Large intestine (tissue), 3 donors: ENCODE data around the gene AGPAT4. TPM values are rescaled to one million over a fixed set of nuclear protein-coding genes. Genes with fewer than 3 reads are reported as not detected.

ENCODE experiments used
- DNase-seq, 2 donors: peaks; one replicate each; pipeline versions ENCODE4 v3.0.0 to v3.0.0-alpha.2; 2013
- H3K27ac ChIP-seq: one replicate; pipeline ENCODE4 v1.5.1; 2013; ENCODE audit warnings: low read length
- H3K27me3 ChIP-seq: 2 replicates; pipeline ENCODE4 v1.6.1; 2013; ENCODE audit warnings: low read length; ENCODE audit not compliant: control insufficient read depth, insufficient read depth
- H3K36me3 ChIP-seq: 2 replicates; pipeline ENCODE4 v1.6.1; 2013; ENCODE audit warnings: low read length; ENCODE audit not compliant: control insufficient read depth, insufficient read depth
- H3K4me1 ChIP-seq: one replicate; pipeline ENCODE4 v1.6.1; 2013; ENCODE audit warnings: low read length; ENCODE audit not compliant: control insufficient read depth, insufficient read depth
- H3K4me3 ChIP-seq: one replicate; pipeline ENCODE4 v1.5.1; 2013; ENCODE audit warnings: low read length
- H3K9me3 ChIP-seq: one replicate; pipeline ENCODE4 v1.6.1; 2013; ENCODE audit warnings: mild to moderate bottlenecking, low read depth, low read length, moderate library complexity; ENCODE audit not compliant: control insufficient read depth
- WGBS: methylation state at CpG from one replicate; pipeline ENCODE4 v1.1.5; 2013; ENCODE audit warnings: low lambda C conversion rate; ENCODE audit not compliant: insufficient coverage; 5-methylcytosine and 5-hydroxymethylcytosine counted together
- polyA plus RNA-seq: library from polyadenylated mRNA; unstranded; fragments of 120-200 nt; gene quantifications from one replicate; pipeline ENCODE4 v1.2.1, GENCODE V29; 2013

The AGPAT4 gene
- polyA plus RNA-seq, 1 donor: 6.8 TPM

- H3K27me3 ChIP-seq: no peaks in the 10 kb centered on the region
- no peaks in the 10 kb centered on the region for H3K36me3 ChIP-seq
- no peak overlapping the region for H3K27ac ChIP-seq
- WGBS: 100% methylated on average over 1 of the region's 13 CpGs
- H3K4me1 ChIP-seq: no peaks in the 10 kb centered on the region
- DNase-seq: no peak
- H3K4me3 ChIP-seq: no peak overlapping the region
- H3K9me3 ChIP-seq: no peaks in the 10 kb centered on the region
Measured at GRCh38 chr6:161256407-161256806, 17.5 kb downstream of the AGPAT4 start.

- DNase-seq: no peak
- no peak overlapping the region for H3K27ac ChIP-seq
- WGBS: 80% methylated on average over 1 of the region's 6 CpGs
- no peaks in the 10 kb centered on the region for H3K9me3 ChIP-seq
- no peaks in the 10 kb centered on the region for H3K36me3 ChIP-seq
- no peaks in the 10 kb centered on the region for H3K4me1 ChIP-seq
- no peaks in the 10 kb centered on the region for H3K27me3 ChIP-seq
- no peak overlapping the region for H3K4me3 ChIP-seq
Measured at GRCh38 chr6:161255518-161255917, 18.3 kb downstream of the AGPAT4 start.

GRCh38 chr6:161254464-161255253, 19.2 kb downstream of the AGPAT4 start:
- no peak overlapping the region for H3K4me3 ChIP-seq
- H3K27ac ChIP-seq: no peak overlapping the region
- no peaks in the 10 kb centered on the region for H3K36me3 ChIP-seq
- no peak for DNase-seq
- WGBS: 88% methylated on average over 6 of the region's 17 CpGs
- no peaks in the 10 kb centered on the region for H3K9me3 ChIP-seq
- no peaks in the 10 kb centered on the region for H3K27me3 ChIP-seq
- H3K4me1 ChIP-seq: no peaks in the 10 kb centered on the region

- no peak overlapping the region for H3K27ac ChIP-seq
Measured at GRCh38 chr6:161254126-161254463, 19.8 kb downstream of the AGPAT4 start.

GRCh38 chr6:161251345-161251744, 22.5 kb downstream of the AGPAT4 start:
- H3K27me3 ChIP-seq: no peaks in the 10 kb centered on the region
- no peak overlapping the region for H3K4me3 ChIP-seq
- no peaks in the 10 kb centered on the region for H3K36me3 ChIP-seq
- no peaks in the 10 kb centered on the region for H3K9me3 ChIP-seq
- no CpG with 5 or more reads among the region's 8 CpGs for WGBS
- no peak for DNase-seq
- H3K27ac ChIP-seq: no peak overlapping the region
- H3K4me1 ChIP-seq: no peaks in the 10 kb centered on the region

More at GRCh38 chr6:161254126-161254463, 19.8 kb downstream of the AGPAT4 start:
- DNase-seq: no peak
- no peaks in the 10 kb centered on the region for H3K36me3 ChIP-seq
- H3K9me3 ChIP-seq: no peaks in the 10 kb centered on the region
- H3K4me1 ChIP-seq: no peaks in the 10 kb centered on the region
- no peak overlapping the region for H3K4me3 ChIP-seq
- H3K27me3 ChIP-seq: no peaks in the 10 kb centered on the region

DNA sequence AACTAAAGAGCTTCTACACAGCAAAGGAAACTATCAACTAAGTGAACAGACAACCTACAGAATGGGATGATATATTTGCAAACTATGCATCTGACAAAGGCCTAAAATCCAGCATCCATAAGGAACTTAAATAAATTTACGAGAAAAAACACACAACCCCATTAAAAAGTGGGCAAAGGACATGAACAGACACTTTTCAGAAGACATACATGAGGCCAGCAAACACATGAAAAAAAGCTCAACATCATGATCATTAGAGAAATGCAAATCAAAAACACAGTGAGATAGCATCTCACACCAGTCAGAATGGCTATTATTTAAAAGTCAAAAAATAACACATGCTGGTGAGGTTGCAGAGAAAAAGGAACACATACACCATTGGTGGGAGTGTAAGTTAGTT, 24.5 kb downstream of the AGPAT4 start:
- Histone ChIP-seq H3K27ac (no peak overlapping the region), H3K9me3 (no peaks in the 10 kb centered on the region), H3K27me3 (no peaks in the 10 kb centered on the region), H3K4me3 (no peak overlapping the region), H3K4me1 (no peaks in the 10 kb centered on the region), H3K36me3 (no peaks in the 10 kb centered on the region)
- DNase-seq: no peak
- 100% methylated on average over 1 of the region's 1 CpG for whole genome bisulfite sequencing

DNA sequence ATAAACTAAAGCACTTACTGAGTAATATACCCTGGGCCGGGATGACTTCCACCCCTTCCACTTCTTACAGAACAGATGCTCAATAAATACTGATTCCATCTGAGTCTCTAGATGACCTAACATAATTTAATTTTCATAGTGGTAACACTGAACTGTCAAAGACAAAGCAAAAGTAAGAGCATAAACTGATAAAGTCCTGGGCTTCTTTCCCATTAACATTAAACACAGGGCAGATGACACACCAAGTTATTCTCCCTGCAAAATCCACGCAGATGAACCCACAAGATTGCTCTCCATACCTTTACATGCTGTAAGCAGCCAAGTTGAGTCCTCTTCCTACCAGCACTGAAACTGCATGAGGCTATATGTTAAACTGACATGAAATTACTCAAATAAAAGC, 27.1 kb downstream of the AGPAT4 start:
- no CpG with 5 or more reads among the region's 2 CpGs for WGBS
- Histone ChIP-seq H3K36me3 (no peaks in the 10 kb centered on the region), H3K4me3 (no peak overlapping the region), H3K27ac (no peak overlapping the region), H3K27me3 (no peaks in the 10 kb centered on the region), H3K9me3 (no peaks in the 10 kb centered on the region), H3K4me1 (no peaks in the 10 kb centered on the region)
- DNase-seq: no peak

- DNase-seq: no peak
Measured at GRCh38 chr6:161245363-161245762, 28.5 kb downstream of the AGPAT4 start.

GRCh38 chr6:161244725-161245124, 29.1 kb downstream of the AGPAT4 start:
- no peaks in the 10 kb centered on the region for H3K9me3 ChIP-seq
- no peak for DNase-seq
- H3K4me3 ChIP-seq: no peak overlapping the region
- WGBS: no CpG with 5 or more reads among the region's 7 CpGs
- H3K27me3 ChIP-seq: no peaks in the 10 kb centered on the region
- H3K27ac ChIP-seq: no peak overlapping the region
- H3K36me3 ChIP-seq: no peaks in the 10 kb centered on the region
- H3K4me1 ChIP-seq: no peaks in the 10 kb centered on the region

More at GRCh38 chr6:161245363-161245762, 28.5 kb downstream of the AGPAT4 start:
- Histone ChIP-seq H3K36me3 (no peaks in the 10 kb centered on the region), H3K27me3 (no peaks in the 10 kb centered on the region), H3K4me1 (no peaks in the 10 kb centered on the region), H3K4me3 (no peak overlapping the region), H3K9me3 (no peaks in the 10 kb centered on the region), H3K27ac (no peak overlapping the region)
- WGBS: no CpG with 5 or more reads among the region's 6 CpGs

- no peak overlapping the region for H3K4me3 ChIP-seq
- 70% methylated on average over 3 of the region's 28 CpGs for WGBS
- H3K27ac ChIP-seq: no peak overlapping the region
- no peak for DNase-seq
- no peaks in the 10 kb centered on the region for H3K27me3 ChIP-seq
- no peaks in the 10 kb centered on the region for H3K9me3 ChIP-seq
- no peaks in the 10 kb centered on the region for H3K36me3 ChIP-seq
- H3K4me1 ChIP-seq: no peaks in the 10 kb centered on the region
Measured at GRCh38 chr6:161242779-161243693, 30.8 kb downstream of the AGPAT4 start.
